ENCODE results near the gene PDCD1LG2.

DNA sequence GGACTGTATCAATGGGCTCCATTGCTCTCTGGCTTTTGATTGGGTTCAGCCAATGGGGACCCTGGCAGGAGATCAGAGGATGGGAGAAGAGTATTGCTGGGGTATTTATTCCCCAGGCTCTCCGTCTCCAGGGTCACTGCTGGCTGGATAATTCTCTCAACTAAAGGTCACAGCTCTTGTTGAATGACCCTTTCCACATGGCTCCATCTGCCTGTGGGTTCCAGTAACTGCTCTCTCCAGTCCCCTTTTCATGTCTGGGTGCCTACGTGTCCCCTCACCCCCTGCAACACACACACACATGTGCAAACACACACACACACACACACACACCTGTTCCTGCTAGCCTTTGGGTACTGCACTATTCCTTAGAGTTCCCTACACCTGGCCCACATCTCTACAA, 64.7 kb downstream of the PDCD1LG2 start:
- TF ChIP-seq, protein P1, sequence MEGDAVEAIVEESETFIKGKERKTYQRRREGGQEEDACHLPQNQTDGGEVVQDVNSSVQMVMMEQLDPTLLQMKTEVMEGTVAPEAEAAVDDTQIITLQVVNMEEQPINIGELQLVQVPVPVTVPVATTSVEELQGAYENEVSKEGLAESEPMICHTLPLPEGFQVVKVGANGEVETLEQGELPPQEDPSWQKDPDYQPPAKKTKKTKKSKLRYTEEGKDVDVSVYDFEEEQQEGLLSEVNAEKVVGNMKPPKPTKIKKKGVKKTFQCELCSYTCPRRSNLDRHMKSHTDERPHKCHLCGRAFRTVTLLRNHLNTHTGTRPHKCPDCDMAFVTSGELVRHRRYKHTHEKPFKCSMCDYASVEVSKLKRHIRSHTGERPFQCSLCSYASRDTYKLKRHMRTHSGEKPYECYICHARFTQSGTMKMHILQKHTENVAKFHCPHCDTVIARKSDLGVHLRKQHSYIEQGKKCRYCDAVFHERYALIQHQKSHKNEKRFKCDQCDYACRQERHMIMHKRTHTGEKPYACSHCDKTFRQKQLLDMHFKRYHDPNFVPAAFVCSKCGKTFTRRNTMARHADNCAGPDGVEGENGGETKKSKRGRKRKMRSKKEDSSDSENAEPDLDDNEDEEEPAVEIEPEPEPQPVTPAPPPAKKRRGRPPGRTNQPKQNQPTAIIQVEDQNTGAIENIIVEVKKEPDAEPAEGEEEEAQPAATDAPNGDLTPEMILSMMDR (IDR thresholded peaks at IDR 0.05) = no peak
- TF ChIP-seq POLR2A (IDR thresholded peaks at IDR 0.05) (no peak), EP300 (IDR thresholded peaks at IDR 0.05) (no peak)

Measured in ovary (tissue), 3 donors.